Measurements from ENCODE around the gene NECTIN1. TPM values are rescaled to one million over a fixed set of nuclear protein-coding genes. Genes with fewer than 3 reads are reported as not detected.

The NECTIN1 gene
- total RNA-seq, 1 experiment from 2014 or later, result 23.8 TPM

- BruUV-seq (replicated peaks), result no TSS peak
These were observed 9.0 kb upstream of the NECTIN1 start for GRCh38 chr11:119738059-119738439.

DNA sequence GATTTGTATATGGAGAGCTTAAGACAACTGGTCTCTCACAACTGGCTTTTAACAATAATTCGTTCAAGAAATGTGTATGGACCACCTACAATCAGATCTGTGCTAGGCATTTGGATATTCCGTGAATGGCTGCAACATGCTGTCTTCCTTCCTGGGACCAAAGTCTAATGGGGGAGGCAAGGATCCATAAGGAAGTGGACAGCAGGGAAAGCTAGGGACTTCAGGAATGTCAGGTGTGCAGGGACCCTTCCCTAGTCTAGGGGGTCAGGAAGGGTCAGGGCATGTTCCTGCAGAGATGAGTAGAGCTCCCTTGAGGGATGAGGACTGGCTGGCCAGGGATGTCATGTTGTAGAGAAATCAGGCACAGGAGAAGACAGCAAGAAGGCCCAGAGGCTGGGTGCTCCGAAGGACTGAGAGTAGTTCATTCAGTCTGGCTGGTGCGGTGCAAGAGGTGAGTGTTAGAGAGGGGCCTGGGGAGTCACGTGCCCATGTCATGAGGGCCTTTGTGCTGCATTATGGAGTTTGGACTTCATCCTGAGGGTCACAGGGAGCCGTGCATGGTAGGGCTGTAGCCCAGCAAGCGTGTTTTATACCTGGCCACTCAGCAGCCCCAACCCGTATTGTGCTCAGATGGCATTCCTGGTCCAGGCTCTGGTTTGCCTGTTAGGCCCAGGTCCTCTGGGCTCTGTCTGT lies 8.5 kb upstream of the NECTIN1 start:
- Histone ChIP-seq H3K4me2 (ENCODE audit: low read length) (no peak overlapping the region), H3K4me3 (replicated peaks in 1 of 2; ENCODE audit: low read depth in 1 of 2, low read length in 2 of 2) (no peak overlapping the region), H3K4me1 (ENCODE audit: control insufficient read depth in 1 of 2, insufficient read depth in 2 of 2, low read length in 2 of 2) (peaks cover 0 to 11% of the 10 kb centered on the region in 2 experiments; a peak in 2 of 4 replicates), H3K27me3 (ENCODE audit: insufficient read depth, low read length) (no peaks in the 10 kb centered on the region), H3K9me2 (ENCODE audit: insufficient read depth) (no peaks in the 10 kb centered on the region), H3K36me3 (ENCODE audit: control insufficient read depth in 1 of 2, insufficient read depth in 2 of 2, low read length in 2 of 2) (no peaks in the 10 kb centered on the region), H3K9ac (ENCODE audit: low read length) (no peak overlapping the region), H4K20me1 (ENCODE audit: insufficient read depth) (no peaks in the 10 kb centered on the region), H2AFZ (ENCODE audit: low read depth, low read length, poor library complexity, severe bottlenecking) (no peak overlapping the region), H3K9me3 (ENCODE audit: control insufficient read depth in 1 of 2, insufficient read depth in 1 of 2, low read depth in 1 of 2, low read length in 2 of 2) (no peaks in the 10 kb centered on the region), H3K79me2 (ENCODE audit: insufficient read depth, low read length) (no peaks in the 10 kb centered on the region), H3K27ac (ENCODE audit: low read depth, low read length) (no peak overlapping the region)
- ChIA-PET CTCF (interaction anchor here (0.6 to 1.8 kb wide), 2 partner anchors 8 to 9 kb away, joined by 5 read pairs; no protein-coding TSS in a partner anchor), RAD21 (ENCODE audit: low non-redundant PET in 1 of 2, low total read pairs in 2 of 2, uncharacterized antibody in 2 of 2, unreplicated experiment in 2 of 2) (no interaction called here), POLR2A (no interaction called here)
- ATAC-seq (no peak), DNase-seq (ENCODE audit: low read depth, low spot score) (no peak)
- intact Hi-C loops (cut with micrococcal nuclease), result no loop called here
- BruUV-seq (replicated peaks), result no TSS peak
- no peak for TF ChIP-seq TCF7L2 (IDR thresholded peaks at IDR 0.05; ENCODE audit: borderline replicate concordance, extremely low read depth, insufficient read depth, insufficient read length)
- TF ChIP-seq RAD21 (IDR thresholded peaks at IDR 0.05; ENCODE audit: low read depth), result no peak
- no peak for TF ChIP-seq SRF (IDR thresholded peaks at IDR 0.05; ENCODE audit: low read depth)
- no peak for TF ChIP-seq FOSL1 (IDR thresholded peaks at IDR 0.05; ENCODE audit: low read depth)
- TF ChIP-seq ZFX (IDR thresholded peaks at IDR 0.05), result no peak
- TF ChIP-seq SIN3A (IDR thresholded peaks at IDR 0.05; ENCODE audit: low read depth), result no peak
- TF ChIP-seq POLR2A (IDR thresholded peaks at IDR 0.05; ENCODE audit: borderline replicate concordance, extremely low read depth, insufficient read depth, insufficient read length), result no peak
- no peak for TF ChIP-seq YY1 (IDR thresholded peaks at IDR 0.05; ENCODE audit: extremely low read depth, insufficient replicate concordance, low read depth, low read length)
- TF ChIP-seq ZBTB33 (IDR thresholded peaks at IDR 0.05; ENCODE audit: extremely low read depth, insufficient replicate concordance, low read length), result no peak
- TF ChIP-seq, protein P1, sequence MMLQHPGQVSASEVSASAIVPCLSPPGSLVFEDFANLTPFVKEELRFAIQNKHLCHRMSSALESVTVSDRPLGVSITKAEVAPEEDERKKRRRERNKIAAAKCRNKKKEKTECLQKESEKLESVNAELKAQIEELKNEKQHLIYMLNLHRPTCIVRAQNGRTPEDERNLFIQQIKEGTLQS (IDR thresholded peaks at IDR 0.05), result no peak
- no peak for TF ChIP-seq EZH2phosphoT487 (IDR thresholded peaks at IDR 0.05; ENCODE audit: borderline replicate concordance)
- TF ChIP-seq ZNF274 (IDR thresholded peaks at IDR 0.05; ENCODE audit: low read depth, low read length), result no peak
- TF ChIP-seq CEBPB (IDR thresholded peaks at IDR 0.05; ENCODE audit: low read depth), result no peak
- TF ChIP-seq, protein P2, sequence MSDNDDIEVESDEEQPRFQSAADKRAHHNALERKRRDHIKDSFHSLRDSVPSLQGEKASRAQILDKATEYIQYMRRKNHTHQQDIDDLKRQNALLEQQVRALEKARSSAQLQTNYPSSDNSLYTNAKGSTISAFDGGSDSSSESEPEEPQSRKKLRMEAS (IDR thresholded peaks at IDR 0.05), result no peak

More at GRCh38 chr11:119738059-119738439, 9.0 kb upstream of the NECTIN1 start:
- no peak overlapping the region for H3K27ac ChIP-seq (ENCODE audit: low read depth, low read length)
- H3K9me2 ChIP-seq (ENCODE audit: insufficient read depth), result no peaks in the 10 kb centered on the region
- DNase-seq (ENCODE audit: low read depth, low spot score) (no peak), ATAC-seq (no peak)
- TF ChIP-seq RAD21 (IDR thresholded peaks at IDR 0.05; ENCODE audit: low read depth) (no peak), ZNF274 (IDR thresholded peaks at IDR 0.05; ENCODE audit: low read depth, low read length) (no peak), JUND (IDR thresholded peaks at IDR 0.05) (no peak), TCF7L2 (IDR thresholded peaks at IDR 0.05; ENCODE audit: borderline replicate concordance, extremely low read depth, insufficient read depth, insufficient read length) (no peak)
- intact Hi-C loops (cut with micrococcal nuclease), result no loop called here
- RAD21 ChIA-PET (ENCODE audit: low non-redundant PET in 1 of 2, low total read pairs in 2 of 2, uncharacterized antibody in 2 of 2, unreplicated experiment in 2 of 2), result no interaction called here
- CTCF ChIA-PET, result interaction anchor here (0.6 to 1.8 kb wide), 2 partner anchors 8 kb away, joined by 5 read pairs; no protein-coding TSS in a partner anchor
- H4K20me1 ChIP-seq (ENCODE audit: insufficient read depth), result no peaks in the 10 kb centered on the region
- H3K79me2 ChIP-seq (ENCODE audit: insufficient read depth, low read length), result no peaks in the 10 kb centered on the region
- H3K27me3 ChIP-seq (ENCODE audit: insufficient read depth, low read length), result no peaks in the 10 kb centered on the region
- peaks cover 0 to 11% of the 10 kb centered on the region in 2 experiments; a peak in 2 of 4 replicates for H3K4me1 ChIP-seq (ENCODE audit: control insufficient read depth in 1 of 2, insufficient read depth in 2 of 2, low read length in 2 of 2)
- H3K4me2 ChIP-seq (ENCODE audit: low read length), result no peak overlapping the region
- no peak overlapping the region for H3K4me3 ChIP-seq (replicated peaks in 1 of 2; ENCODE audit: low read depth in 1 of 2, low read length in 2 of 2)
- no peaks in the 10 kb centered on the region for H3K36me3 ChIP-seq (ENCODE audit: control insufficient read depth in 1 of 2, insufficient read depth in 2 of 2, low read length in 2 of 2)
- no peak overlapping the region for H3K9ac ChIP-seq (ENCODE audit: low read length)
- no peak overlapping the region for H2AFZ ChIP-seq (ENCODE audit: low read depth, low read length, poor library complexity, severe bottlenecking)
- no peaks in the 10 kb centered on the region for H3K9me3 ChIP-seq (ENCODE audit: control insufficient read depth in 1 of 2, insufficient read depth in 1 of 2, low read depth in 1 of 2, low read length in 2 of 2)
- POLR2A ChIA-PET, result interaction anchor here (0.6 kb wide), 1 partner anchor 9 kb away, joined by 3 read pairs; the partner anchor contains the start of gene NECTIN1

All from HCT116 (cell line).